PFSK-1 (cell line): ENCODE data around the gene EXOC6B.

Experiments
- FOXP2 ChIP-seq: optimal IDR thresholded peaks from 2 replicates; pipeline ENCODE3; 2011; ENCODE audit warnings: borderline replicate concordance, control low read depth, inconsistent platforms; ENCODE audit not compliant: insufficient read depth; ENCODE audit errors: extremely low read length, extremely low read depth
- POLR2AphosphoS5 ChIP-seq: IDR thresholded peaks from 2 replicates; pipeline ENCODE4 v1.6.1; 2012; ENCODE audit warnings: low read depth, mild to moderate bottlenecking, control low read depth, low read length, moderate library complexity
- SIN3A ChIP-seq: IDR thresholded peaks from 2 replicates; pipeline ENCODE4 v1.6.1; 2012; ENCODE audit warnings: mild to moderate bottlenecking, low read length, moderate library complexity, borderline replicate concordance; ENCODE audit not compliant: insufficient read depth
- TAF1 ChIP-seq: IDR thresholded peaks from 2 replicates; pipeline ENCODE4 v1.6.1; 2012; ENCODE audit warnings: low read length, control low read depth, borderline replicate concordance; ENCODE audit not compliant: insufficient read depth
- TF ChIP-seq, protein P1 (sequence below), 2 experiments: IDR thresholded peaks; 2 replicates each; pipeline versions ENCODE4 v1.6.1 to v1.8.0; 2011 to 2012; ENCODE audit warnings: low read depth in 2 of 2, low read length in 2 of 2, control low read depth in 1 of 2, inconsistent platforms in 1 of 2, mild to moderate bottlenecking in 1 of 2, moderate library complexity in 1 of 2; ENCODE audit not compliant: insufficient read depth in 1 of 2

Gene EXOC6B

DNA sequence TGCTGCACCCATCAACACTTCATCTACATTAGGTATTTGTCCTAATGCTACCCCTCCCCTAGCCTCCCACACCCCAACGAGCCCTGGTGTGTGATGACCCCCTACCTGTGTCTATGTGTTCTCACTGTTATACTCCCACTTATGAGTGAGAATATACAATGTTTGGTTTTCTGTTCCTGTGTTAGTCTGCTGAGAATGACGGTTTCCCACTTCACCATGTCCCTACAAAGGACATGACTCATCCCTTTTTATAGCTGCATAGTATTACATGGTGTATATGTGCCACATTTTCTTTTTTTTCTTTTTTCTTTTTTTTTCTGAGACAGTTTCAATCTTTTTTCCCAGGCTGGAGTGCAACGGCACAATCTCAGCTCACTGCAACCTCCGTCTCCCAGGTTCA, 394.1 kb downstream of the EXOC6B start:
- TF ChIP-seq FOXP2 (no peak), POLR2AphosphoS5 (no peak), TAF1 (no peak), SIN3A (no peak)
- TF ChIP-seq, protein P1, sequence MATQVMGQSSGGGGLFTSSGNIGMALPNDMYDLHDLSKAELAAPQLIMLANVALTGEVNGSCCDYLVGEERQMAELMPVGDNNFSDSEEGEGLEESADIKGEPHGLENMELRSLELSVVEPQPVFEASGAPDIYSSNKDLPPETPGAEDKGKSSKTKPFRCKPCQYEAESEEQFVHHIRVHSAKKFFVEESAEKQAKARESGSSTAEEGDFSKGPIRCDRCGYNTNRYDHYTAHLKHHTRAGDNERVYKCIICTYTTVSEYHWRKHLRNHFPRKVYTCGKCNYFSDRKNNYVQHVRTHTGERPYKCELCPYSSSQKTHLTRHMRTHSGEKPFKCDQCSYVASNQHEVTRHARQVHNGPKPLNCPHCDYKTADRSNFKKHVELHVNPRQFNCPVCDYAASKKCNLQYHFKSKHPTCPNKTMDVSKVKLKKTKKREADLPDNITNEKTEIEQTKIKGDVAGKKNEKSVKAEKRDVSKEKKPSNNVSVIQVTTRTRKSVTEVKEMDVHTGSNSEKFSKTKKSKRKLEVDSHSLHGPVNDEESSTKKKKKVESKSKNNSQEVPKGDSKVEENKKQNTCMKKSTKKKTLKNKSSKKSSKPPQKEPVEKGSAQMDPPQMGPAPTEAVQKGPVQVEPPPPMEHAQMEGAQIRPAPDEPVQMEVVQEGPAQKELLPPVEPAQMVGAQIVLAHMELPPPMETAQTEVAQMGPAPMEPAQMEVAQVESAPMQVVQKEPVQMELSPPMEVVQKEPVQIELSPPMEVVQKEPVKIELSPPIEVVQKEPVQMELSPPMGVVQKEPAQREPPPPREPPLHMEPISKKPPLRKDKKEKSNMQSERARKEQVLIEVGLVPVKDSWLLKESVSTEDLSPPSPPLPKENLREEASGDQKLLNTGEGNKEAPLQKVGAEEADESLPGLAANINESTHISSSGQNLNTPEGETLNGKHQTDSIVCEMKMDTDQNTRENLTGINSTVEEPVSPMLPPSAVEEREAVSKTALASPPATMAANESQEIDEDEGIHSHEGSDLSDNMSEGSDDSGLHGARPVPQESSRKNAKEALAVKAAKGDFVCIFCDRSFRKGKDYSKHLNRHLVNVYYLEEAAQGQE (IDR thresholded peaks at IDR 0.05; ENCODE audit: insufficient read depth in 1 of 2, low read depth in 2 of 2, low read length in 2 of 2): no peak

- TF ChIP-seq, protein P1 (IDR thresholded peaks at IDR 0.05; ENCODE audit: insufficient read depth in 1 of 2, low read depth in 2 of 2, low read length in 2 of 2): no peak
- TF ChIP-seq SIN3A (no peak), TAF1 (no peak), FOXP2 (no peak), POLR2AphosphoS5 (no peak)
Measured at GRCh38 chr2:72427022-72427861, 398.6 kb downstream of the EXOC6B start.

- TF ChIP-seq TAF1: no peak
- no peak for TF ChIP-seq POLR2AphosphoS5
- TF ChIP-seq FOXP2: no peak
- TF ChIP-seq SIN3A: no peak
- TF ChIP-seq, protein P1 (IDR thresholded peaks at IDR 0.05; ENCODE audit: insufficient read depth in 1 of 2, low read depth in 2 of 2, low read length in 2 of 2): no peak
Measured at GRCh38 chr2:72425996-72426395, 399.8 kb downstream of the EXOC6B start.

DNA sequence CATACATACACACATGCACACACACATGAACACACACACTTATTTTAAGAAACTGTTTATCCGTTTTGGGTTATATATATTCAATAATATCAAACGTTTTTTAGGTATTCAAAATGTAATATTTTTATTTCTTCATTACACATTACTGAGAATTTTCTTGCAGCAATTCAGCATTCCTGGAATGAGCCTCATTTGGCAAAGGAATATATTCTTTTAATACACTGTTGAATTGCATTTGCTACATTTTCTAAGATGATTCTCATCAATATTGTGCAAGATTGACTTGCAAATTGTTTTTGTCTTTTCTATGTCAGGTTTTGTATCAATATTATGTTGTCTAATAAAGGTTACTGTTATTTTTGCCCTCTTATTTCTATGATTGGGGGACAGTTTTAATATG, 402.1 kb downstream of the EXOC6B start:
- TF ChIP-seq FOXP2: no peak
- no peak for TF ChIP-seq TAF1
- TF ChIP-seq, protein P1 (IDR thresholded peaks at IDR 0.05; ENCODE audit: insufficient read depth in 1 of 2, low read depth in 2 of 2, low read length in 2 of 2): no peak
- no peak for TF ChIP-seq SIN3A
- no peak for TF ChIP-seq POLR2AphosphoS5
